Amniotic stem cell (primary cell): Measurements from ENCODE around the gene FERMT1.

ENCODE experiments used
- DNase-seq: peaks from one replicate; lab custom pipeline; 2025; lab: John Stamatoyannopoulos, UW

The FERMT1 gene

GRCh38 chr20:6122873-6123648 is at the start of gene FERMT1:
Gene FERMT1, minus strand, starts transcription at chr20:6123030. Its CDS starts 3,476 bp downstream, at chr20:6119554.
- DNase-seq = no peak

DNA sequence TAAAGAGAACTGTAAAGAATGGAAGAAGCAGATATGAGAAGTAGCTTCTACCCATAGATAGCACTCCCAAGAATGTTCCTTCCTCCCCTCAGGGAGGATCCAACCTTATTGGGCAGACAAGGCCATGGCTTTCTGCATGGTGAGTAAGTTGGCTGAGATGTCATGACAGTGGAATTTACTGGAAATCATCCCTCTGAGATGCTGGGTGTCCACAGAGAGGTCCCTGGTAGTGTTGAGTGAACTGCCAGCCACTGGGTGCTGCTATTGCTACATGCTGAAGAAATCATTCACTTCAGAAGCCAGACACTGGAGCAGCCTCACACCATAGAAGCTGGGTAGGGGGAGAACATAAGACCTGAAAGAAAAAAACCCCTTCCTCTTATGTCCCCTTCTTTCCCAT is 46.4 kb upstream of the FERMT1 start:
- no peak for DNase-seq

- no peak for DNase-seq
Observed at GRCh38 chr20:6168204-6168603, 45.4 kb upstream of the FERMT1 start.

GRCh38 chr20:6165346-6165745 is 42.5 kb upstream of the FERMT1 start:
- DNase-seq = no peak

DNA sequence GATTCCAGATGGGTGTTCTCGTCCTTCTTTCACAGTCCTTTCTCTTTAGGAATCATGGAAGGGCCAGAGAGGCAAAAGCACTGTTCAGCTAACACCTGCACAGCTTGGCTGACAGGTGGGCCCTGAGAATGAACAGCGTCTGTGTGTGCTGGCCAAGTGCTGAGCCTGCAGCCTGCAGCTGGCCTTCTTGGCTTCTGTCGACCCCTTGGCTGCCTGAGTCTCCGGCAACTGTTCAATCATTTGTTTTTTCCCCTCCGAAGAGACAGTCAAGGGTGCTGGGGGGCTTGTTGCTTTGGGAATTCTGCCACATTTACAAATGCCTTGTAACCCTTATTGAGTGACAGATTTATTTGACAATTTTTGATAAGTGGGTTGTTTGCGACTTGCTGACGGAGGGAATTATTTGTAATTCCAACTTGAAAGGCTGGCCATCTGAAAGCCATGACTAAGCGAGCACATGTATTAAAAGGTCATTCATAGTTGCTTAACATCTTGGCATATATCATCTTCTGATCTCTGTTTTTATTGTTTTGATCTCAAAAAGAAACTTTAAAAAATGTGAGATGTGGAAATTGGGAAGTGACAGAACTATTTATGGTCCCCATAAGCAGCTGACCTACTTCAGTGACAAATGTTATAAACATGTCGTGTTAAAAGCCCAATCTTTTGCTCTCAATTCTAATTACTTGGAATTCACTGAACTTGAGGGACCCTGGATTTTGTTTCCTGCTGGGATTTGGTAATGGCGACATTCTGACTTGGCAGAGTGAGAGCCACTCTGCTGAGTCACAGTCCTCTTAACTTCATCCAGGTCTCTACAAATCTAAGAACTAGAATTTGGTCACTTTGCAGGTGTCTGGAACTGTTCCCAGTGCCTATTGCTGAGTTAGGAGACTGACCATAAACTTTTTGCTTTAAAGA is 41.9 kb upstream of the FERMT1 start:
- no peak for DNase-seq

GRCh38 chr20:6160736-6161135 is 37.9 kb upstream of the FERMT1 start:
- DNase-seq = no peak

DNA sequence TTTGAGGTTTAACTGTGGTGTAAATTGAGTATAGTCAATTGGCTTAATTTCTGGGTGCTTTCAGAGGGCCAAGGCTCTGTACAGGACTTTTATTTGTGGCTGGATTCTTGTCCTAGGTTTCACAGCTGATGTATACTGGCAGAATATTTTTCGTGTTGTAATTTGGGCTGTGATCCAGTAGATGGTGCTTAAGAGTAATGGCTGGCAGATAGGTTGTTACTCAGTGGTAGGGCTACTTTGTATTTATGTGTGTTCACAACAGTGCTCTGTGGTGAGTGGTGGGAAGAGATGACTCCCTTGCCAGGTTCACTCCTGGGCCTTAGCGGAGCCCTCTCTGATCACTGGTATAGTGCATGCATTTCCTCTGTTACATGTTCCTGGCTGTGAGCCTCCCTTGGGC is 34.5 kb upstream of the FERMT1 start:
- DNase-seq = no peak

DNA sequence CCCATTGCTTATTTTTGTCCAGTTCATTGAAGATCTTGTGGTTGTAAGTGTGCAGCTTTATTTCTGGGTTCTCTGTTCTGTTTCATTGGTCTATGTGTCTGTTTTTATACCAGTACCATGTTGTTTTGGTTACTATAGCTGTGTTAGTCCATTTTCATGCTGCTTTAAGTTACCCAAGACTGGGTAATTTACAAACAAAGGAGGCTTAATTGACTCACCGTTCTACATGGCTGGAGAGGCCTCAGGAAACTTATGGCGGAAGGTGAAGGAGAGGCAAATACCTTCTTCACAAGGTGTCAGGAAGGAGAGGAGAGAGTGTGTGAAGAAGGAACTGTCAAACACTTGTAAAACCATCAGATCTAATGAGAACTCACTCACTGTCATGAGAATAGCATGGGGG is 29.9 kb upstream of the FERMT1 start:
- DNase-seq = no peak

GRCh38 chr20:6148073-6148472 is 25.2 kb upstream of the FERMT1 start:
- no peak for DNase-seq

DNA sequence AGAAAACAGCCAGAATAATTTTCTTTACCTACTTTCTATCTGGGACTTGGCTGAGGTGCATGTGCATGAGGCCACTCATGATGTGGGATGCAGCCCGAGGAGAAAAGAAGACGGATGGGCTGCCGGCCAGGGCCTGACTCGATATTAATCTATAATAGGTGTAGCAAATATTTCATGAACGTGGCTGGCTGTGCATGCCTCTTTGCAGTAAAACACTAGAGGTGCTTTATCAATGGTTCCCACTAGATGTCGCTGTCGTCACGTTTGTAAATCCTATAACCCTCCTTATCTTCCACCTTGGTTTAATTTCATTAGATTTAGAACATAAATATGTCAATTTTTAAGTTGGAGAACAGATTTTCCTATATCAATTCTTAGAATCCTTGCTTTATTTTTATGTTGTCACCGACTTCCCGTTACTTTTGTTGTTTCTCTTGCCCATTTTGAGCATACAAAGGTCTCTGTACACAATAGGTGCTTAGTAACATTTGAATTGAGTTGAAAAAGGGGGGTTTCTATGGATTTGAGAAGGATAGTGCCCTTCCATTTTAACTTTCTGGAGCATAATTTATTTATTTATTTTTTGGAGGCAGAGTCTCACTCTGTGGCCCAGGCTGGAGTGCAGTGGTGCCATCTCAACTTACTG is 19.6 kb upstream of the FERMT1 start:
- DNase-seq = peak; percentile 20

DNA sequence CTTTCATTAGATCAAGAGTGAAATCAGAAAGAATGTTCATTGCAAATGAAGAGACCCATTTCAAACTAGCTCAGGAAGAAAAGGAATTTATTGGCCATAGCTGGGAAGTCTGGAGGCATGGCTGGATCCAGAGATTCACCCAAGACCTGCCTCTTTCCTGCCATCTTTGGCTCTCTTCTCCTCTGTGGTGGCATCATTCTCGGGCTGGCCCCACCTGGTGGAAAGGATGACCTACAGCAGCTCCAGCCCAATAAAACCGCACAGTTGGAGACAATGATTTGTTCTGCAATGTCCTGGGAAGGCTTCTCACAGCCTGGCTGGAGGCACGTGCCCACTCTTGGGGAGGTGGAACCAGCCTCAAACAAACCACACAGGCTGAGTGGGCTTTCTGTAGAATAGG is 18.1 kb upstream of the FERMT1 start:
- no peak for DNase-seq

DNA sequence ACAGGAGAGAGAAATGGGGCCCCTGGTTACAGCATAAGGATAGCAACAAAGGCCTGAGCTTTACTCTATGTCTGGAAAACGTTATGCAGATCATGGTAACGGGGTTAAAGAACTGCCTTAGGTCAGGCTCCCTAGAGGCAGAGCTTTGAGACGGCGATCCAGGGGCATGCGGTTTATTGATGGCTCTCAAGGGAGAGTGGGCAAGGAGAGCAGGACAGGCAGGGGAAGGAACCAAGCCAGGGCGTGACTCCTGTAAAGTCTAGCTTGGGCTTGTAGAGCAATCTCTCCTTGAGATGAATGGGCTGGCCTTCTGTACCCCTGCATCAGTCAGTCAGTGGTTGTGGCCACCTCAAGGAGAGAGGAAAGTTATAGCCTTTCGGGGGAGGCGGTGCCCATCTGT is 12.5 kb upstream of the FERMT1 start:
- no peak for DNase-seq

DNA sequence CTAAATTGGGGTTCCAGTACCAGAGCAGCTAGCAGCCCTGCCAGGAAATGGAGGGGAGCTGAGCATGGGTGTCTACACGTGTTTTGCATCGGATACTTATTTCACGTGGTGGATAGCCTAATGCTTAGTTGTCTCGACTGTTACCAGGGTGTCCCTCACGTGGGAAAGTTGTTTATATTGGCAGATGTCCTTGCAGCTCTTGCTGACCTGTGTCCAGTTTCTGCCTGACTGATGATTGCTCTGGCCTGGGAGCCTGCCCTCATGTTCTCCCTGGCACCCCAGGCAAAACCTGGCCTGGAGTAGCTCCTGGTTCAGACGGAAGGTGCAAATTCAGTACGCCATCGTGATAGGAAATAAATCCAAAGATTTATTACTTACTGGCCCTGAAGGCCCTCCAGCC is 11.8 kb upstream of the FERMT1 start:
- DNase-seq = no peak

GRCh38 chr20:6130045-6130444 is 7.2 kb upstream of the FERMT1 start:
- no peak for DNase-seq

GRCh38 chr20:6127825-6128224 is 5.0 kb upstream of the FERMT1 start:
- DNase-seq = no peak

- no peak for DNase-seq
Observed at GRCh38 chr20:6126846-6127245, 4.0 kb upstream of the FERMT1 start.

GRCh38 chr20:6123649-6124014 is 802 bp upstream of the FERMT1 start:
- no peak for DNase-seq

GRCh38 chr20:6122111-6122872 is 538 bp downstream of the FERMT1 start:
- DNase-seq = no peak

GRCh38 chr20:6121504-6121903 is 1.3 kb downstream of the FERMT1 start:
- no peak for DNase-seq

DNA sequence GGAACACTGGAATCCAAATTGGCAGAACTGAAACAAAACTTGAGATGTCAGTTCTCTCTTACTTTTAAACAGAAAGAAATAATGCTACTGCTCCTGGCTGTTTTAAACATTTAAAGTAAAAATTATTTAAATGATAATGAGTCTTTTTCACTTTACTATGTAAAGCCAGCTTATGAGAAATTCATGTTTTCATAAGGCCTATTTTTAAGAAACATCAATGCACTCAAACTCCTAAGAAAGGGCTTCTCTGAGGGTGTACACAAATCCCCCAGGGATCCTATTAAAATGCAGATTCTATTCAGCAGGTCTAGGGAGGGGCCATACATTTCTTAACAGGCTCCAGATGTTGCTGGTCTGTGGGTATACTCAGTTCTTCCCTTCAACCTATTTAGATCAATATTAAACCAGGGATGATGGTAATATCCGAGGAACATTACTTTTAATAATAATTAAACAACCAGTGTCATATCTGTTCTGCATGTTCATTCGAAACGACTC is 2.3 kb downstream of the FERMT1 start:
- no peak for DNase-seq

GRCh38 chr20:6116758-6117157 is 6.1 kb downstream of the FERMT1 start:
- DNase-seq = no peak
